Osteoblast (primary cell): ENCODE results near the gene NEK1. TPM values are rescaled to one million over a fixed set of nuclear protein-coding genes. Genes with fewer than 3 reads are reported as not detected.
A peak's percentile ranks its signal among the peaks of the same experiment; 100 is the strongest.

Experiments used
- DNase-seq: peaks from one replicate; pipeline ENCODE4 v3.0.0; 2011; ENCODE audit warnings: low spot score, mixed read lengths; ENCODE audit not compliant: insufficient read length; ENCODE audit errors: missing footprints
- H2AFZ ChIP-seq: 2 replicates; pipeline ENCODE4 v1.6.0; 2011; ENCODE audit warnings: mild to moderate bottlenecking, low read length
- H3K27ac ChIP-seq: 2 replicates; pipeline ENCODE4 v1.5.1; 2011; ENCODE audit warnings: mild to moderate bottlenecking, low read depth, low read length, moderate library complexity
- H3K27me3 ChIP-seq: 2 replicates; pipeline ENCODE4 v1.6.0; 2012; ENCODE audit warnings: mild to moderate bottlenecking, control low read depth, inconsistent platforms, low read length, moderate library complexity; ENCODE audit not compliant: insufficient read depth
- H3K36me3 ChIP-seq: 2 replicates; pipeline ENCODE4 v1.5.1; 2011; ENCODE audit warnings: mild to moderate bottlenecking, low read length, control low read depth, moderate library complexity; ENCODE audit not compliant: insufficient read depth
- H3K4me1 ChIP-seq: 2 replicates; pipeline ENCODE4 v1.5.1; 2011; ENCODE audit warnings: mild to moderate bottlenecking, low read length, control low read depth, moderate library complexity; ENCODE audit not compliant: insufficient read depth
- H3K4me2 ChIP-seq: 2 replicates; pipeline ENCODE4 v1.6.0; 2011; ENCODE audit warnings: mild to moderate bottlenecking, low read length; ENCODE audit not compliant: insufficient read depth
- H3K4me3 ChIP-seq: fragments of 200-600 bp; sonication (generic); 3 replicates; pipeline ENCODE4 v1.5.1; 2012; ENCODE audit warnings: mild to moderate bottlenecking, low read length, inconsistent platforms; ENCODE audit not compliant: insufficient read depth
- H3K79me2 ChIP-seq: 2 replicates; pipeline ENCODE4 v1.6.0; 2012; ENCODE audit warnings: mild to moderate bottlenecking, low read length, control low read depth, inconsistent platforms; ENCODE audit not compliant: insufficient read depth
- H3K9me3 ChIP-seq: 2 replicates; pipeline ENCODE4 v1.5.1; 2011; ENCODE audit warnings: low read depth, low read length, control low read depth
- H4K20me1 ChIP-seq: 2 replicates; pipeline ENCODE4 v1.6.0; 2012; ENCODE audit warnings: mild to moderate bottlenecking, low read length, control low read depth; ENCODE audit not compliant: insufficient read depth
- CTCF ChIP-seq: IDR thresholded peaks from 2 replicates; pipeline ENCODE4 v1.5.1; 2011; ENCODE audit warnings: mild to moderate bottlenecking, low read depth, low read length, moderate library complexity; ENCODE audit errors: extremely low read depth
- total RNA-seq: library from RNA; depleted of rRNA; stranded (reverse); fragments of >200 nt; gene quantifications from 2 replicates; pipeline ENCODE4 v1.2.3, GENCODE V29; 2012

Gene NEK1
- total RNA-seq, 1 donor, result 9.8 TPM

- H4K20me1 ChIP-seq, result no peaks in the 10 kb centered on the region
- H3K9me3 ChIP-seq, result no peaks in the 10 kb centered on the region
- no peak overlapping the region for H2AFZ ChIP-seq
- no peak overlapping the region for H3K4me2 ChIP-seq
- no peaks in the 10 kb centered on the region for H3K4me1 ChIP-seq
- DNase-seq, result no peak
- H3K36me3 ChIP-seq, result no peaks in the 10 kb centered on the region
- no peak for TF ChIP-seq CTCF
- no peaks in the 10 kb centered on the region for H3K79me2 ChIP-seq
- no peaks in the 10 kb centered on the region for H3K27me3 ChIP-seq
- H3K27ac ChIP-seq, result no peak overlapping the region
- no peak overlapping the region for H3K4me3 ChIP-seq
Observed at GRCh38 chr4:169491211-169491610, 121.2 kb downstream of the NEK1 start.

- peaks cover 2% of the 10 kb centered on the region for H3K79me2 ChIP-seq
- DNase-seq, result no peak
- H2AFZ ChIP-seq, result no peak overlapping the region
- no peak for TF ChIP-seq CTCF
- H3K36me3 ChIP-seq, result no peaks in the 10 kb centered on the region
- H3K27ac ChIP-seq, result no peak overlapping the region
- H3K4me3 ChIP-seq, result no peak overlapping the region
- H3K4me1 ChIP-seq, result peaks cover 17% of the 10 kb centered on the region
- H3K27me3 ChIP-seq, result no peaks in the 10 kb centered on the region
- no peaks in the 10 kb centered on the region for H4K20me1 ChIP-seq
- no peaks in the 10 kb centered on the region for H3K9me3 ChIP-seq
- no peak overlapping the region for H3K4me2 ChIP-seq
Observed at GRCh38 chr4:169489306-169489705, 123.1 kb downstream of the NEK1 start.

- peak; percentile 63 for TF ChIP-seq CTCF
- peaks cover 2% of the 10 kb centered on the region for H3K79me2 ChIP-seq
- H2AFZ ChIP-seq, result no peak overlapping the region
- DNase-seq, result no peak
- H3K27me3 ChIP-seq, result no peaks in the 10 kb centered on the region
- peaks cover 17% of the 10 kb centered on the region for H3K4me1 ChIP-seq
- H3K9me3 ChIP-seq, result no peaks in the 10 kb centered on the region
- H3K27ac ChIP-seq, result peak overlapping the region; percentile 68
- H4K20me1 ChIP-seq, result no peaks in the 10 kb centered on the region
- peak overlapping the region; percentile 12 for H3K4me3 ChIP-seq
- no peaks in the 10 kb centered on the region for H3K36me3 ChIP-seq
- peak overlapping the region; percentile 50 for H3K4me2 ChIP-seq
Observed at GRCh38 chr4:169485791-169486742, 126.3 kb downstream of the NEK1 start.

- Histone ChIP-seq H4K20me1 (no peaks in the 10 kb centered on the region), H3K79me2 (peaks cover 2% of the 10 kb centered on the region), H3K9me3 (no peaks in the 10 kb centered on the region), H3K27ac (peak overlapping the region; percentile 68), H3K36me3 (no peaks in the 10 kb centered on the region), H3K4me3 (no peak overlapping the region), H3K4me1 (peaks cover 17% of the 10 kb centered on the region), H3K4me2 (no peak overlapping the region), H3K27me3 (no peaks in the 10 kb centered on the region), H2AFZ (no peak overlapping the region)
- TF ChIP-seq CTCF, result no peak
- no peak for DNase-seq
Observed at GRCh38 chr4:169485086-169485485, 127.3 kb downstream of the NEK1 start.
